Measurements from ENCODE around the gene PSMC5.

The PSMC5 gene

DNA sequence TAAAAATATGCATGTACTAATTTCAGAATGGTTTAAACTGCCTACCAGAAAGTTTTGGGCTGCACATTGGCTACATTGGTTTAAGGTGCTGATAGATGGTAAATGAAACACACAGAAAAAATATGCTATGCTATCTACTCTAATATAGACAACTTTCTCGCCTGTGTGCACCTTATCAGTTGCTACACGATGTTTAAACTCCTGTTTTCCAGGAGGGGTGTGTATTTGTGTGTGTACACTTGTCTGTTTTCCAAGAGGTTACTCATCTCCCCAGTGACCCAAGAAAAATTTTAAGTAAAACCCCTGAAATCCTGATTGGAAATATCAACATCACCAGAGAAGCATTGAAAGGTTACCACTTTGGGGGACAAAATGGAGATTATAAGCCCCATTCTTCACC, 21.6 kb upstream of the PSMC5 start:
- DNase-seq (ENCODE audit: insufficient read length, low spot score) = no peak
- no peak for FAIRE-seq
- TF ChIP-seq, protein P1, sequence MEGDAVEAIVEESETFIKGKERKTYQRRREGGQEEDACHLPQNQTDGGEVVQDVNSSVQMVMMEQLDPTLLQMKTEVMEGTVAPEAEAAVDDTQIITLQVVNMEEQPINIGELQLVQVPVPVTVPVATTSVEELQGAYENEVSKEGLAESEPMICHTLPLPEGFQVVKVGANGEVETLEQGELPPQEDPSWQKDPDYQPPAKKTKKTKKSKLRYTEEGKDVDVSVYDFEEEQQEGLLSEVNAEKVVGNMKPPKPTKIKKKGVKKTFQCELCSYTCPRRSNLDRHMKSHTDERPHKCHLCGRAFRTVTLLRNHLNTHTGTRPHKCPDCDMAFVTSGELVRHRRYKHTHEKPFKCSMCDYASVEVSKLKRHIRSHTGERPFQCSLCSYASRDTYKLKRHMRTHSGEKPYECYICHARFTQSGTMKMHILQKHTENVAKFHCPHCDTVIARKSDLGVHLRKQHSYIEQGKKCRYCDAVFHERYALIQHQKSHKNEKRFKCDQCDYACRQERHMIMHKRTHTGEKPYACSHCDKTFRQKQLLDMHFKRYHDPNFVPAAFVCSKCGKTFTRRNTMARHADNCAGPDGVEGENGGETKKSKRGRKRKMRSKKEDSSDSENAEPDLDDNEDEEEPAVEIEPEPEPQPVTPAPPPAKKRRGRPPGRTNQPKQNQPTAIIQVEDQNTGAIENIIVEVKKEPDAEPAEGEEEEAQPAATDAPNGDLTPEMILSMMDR (IDR thresholded peaks at IDR 0.05; ENCODE audit: insufficient read depth, missing control alignments) = no peak

DNA sequence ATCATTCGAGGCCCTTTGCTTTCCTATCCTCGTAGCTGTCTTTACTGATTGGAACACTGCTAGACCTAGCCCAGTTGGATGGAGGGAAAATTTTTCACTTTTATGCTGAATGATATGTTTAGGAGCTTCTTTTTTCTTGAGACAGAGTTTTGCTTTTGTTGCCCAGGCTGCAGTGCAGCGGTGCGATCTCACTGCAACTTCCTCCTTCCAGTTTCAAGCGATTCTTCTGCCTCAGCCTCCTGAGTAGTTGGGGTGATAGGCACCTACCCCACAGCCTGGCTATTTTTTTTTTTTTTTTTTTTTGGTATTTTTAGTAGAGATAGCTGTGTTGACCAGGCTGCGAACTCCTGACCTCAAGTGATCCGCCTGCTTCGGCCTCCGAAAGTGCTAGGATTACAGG, 17.3 kb upstream of the PSMC5 start:
- TF ChIP-seq, protein P1 (IDR thresholded peaks at IDR 0.05; ENCODE audit: insufficient read depth, missing control alignments) = no peak
- no peak for FAIRE-seq
- no peak for DNase-seq (ENCODE audit: insufficient read length, low spot score)

GRCh38 chr17:63816123-63816522, 11.1 kb upstream of the PSMC5 start:
- DNase-seq (ENCODE audit: insufficient read length, low spot score) (no peak), FAIRE-seq (no peak)
- TF ChIP-seq, protein P1 (IDR thresholded peaks at IDR 0.05; ENCODE audit: insufficient read depth, missing control alignments) = no peak

DNA sequence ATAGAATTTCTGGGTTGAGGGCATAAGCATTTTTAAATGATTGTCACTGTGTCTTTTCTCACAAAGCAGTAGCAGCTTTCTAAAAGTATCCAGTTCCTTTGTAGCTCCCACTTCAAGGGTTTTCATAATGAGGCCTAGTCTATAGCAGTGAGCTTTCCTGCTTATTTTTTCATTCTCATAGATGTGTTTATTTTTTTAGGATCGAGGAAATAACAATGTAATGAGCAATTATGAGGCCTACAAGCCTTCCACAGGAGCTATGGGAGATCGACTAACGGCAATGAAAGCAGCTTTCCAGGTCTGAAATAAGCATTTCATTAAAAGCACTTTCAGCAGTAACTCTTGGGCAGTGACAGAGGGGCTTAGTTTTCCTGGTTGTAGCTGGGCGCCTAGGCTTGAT, 10.6 kb upstream of the PSMC5 start:
- DNase-seq (ENCODE audit: insufficient read length, low spot score) (no peak), FAIRE-seq (no peak)
- TF ChIP-seq, protein P1 (IDR thresholded peaks at IDR 0.05; ENCODE audit: insufficient read depth, missing control alignments) = no peak

- no peak for FAIRE-seq
Observed at GRCh38 chr17:63817736-63818385, 9.4 kb upstream of the PSMC5 start.

DNA sequence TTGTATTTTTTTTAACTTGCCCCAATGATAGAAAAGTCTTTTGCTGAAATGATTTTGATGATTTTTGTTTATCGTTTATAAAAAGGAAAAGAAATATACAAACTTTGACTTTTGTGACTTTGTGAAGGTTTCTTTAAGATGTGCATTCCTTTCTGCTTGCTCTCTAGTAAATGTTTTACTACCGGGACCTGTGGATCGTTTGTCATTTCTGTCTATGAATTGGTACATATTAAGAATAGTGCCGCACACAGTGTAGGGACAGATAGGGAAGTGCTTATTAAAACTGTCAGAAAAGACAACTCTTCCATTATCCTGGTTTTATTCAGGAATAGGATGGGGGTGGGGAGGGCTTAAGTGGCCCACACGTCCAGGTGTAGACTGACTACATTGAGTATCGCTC, 8.1 kb upstream of the PSMC5 start:
- FAIRE-seq (no peak), DNase-seq (ENCODE audit: insufficient read length, low spot score) (no peak)
- TF ChIP-seq, protein P1 (IDR thresholded peaks at IDR 0.05; ENCODE audit: insufficient read depth, missing control alignments) = no peak

More at GRCh38 chr17:63817736-63818385, 9.4 kb upstream of the PSMC5 start:
- no peak for DNase-seq (ENCODE audit: insufficient read length, low spot score)
- TF ChIP-seq, protein P1 (IDR thresholded peaks at IDR 0.05; ENCODE audit: insufficient read depth, missing control alignments) = no peak
